GM18511 (cell line): ENCODE results near the gene MTG2.
"Not testable (repeated sequence)": the region's sequence is repeated elsewhere in the genome, so short reads cannot be mapped to it uniquely, and the experiment has no call there.

Experiments
- ATAC-seq: cut with Tn5 transposase; IDR thresholded peaks from one replicate; pipeline ENCODE4 v1.9.1; 2021; ENCODE audit warnings: mild to moderate bottlenecking, moderate library complexity; ENCODE audit not compliant: unreplicated experiment

MTG2 gene

GRCh38 chr20:62143957-62144825, 38.6 kb upstream of the MTG2 start:
- peak; percentile 39 for ATAC-seq

- no peak for ATAC-seq
Observed at GRCh38 chr20:62145688-62146018, 37.2 kb upstream of the MTG2 start.

- no peak for ATAC-seq
Observed at GRCh38 chr20:62146019-62146755, 36.6 kb upstream of the MTG2 start.

GRCh38 chr20:62147125-62147524, 35.7 kb upstream of the MTG2 start:
- no peak for ATAC-seq

- no peak for ATAC-seq
Observed at GRCh38 chr20:62147528-62147927, 35.3 kb upstream of the MTG2 start.

GRCh38 chr20:62148383-62148782, 34.4 kb upstream of the MTG2 start:
- not testable (repeated sequence) for ATAC-seq

- no peak for ATAC-seq
Observed at GRCh38 chr20:62148908-62149314, 33.9 kb upstream of the MTG2 start.

- no peak for ATAC-seq
Observed at GRCh38 chr20:62149532-62150309, 33.1 kb upstream of the MTG2 start.

GRCh38 chr20:62150310-62150575, 32.6 kb upstream of the MTG2 start:
- no peak for ATAC-seq

- ATAC-seq, result no peak
Observed at GRCh38 chr20:62151225-62151624, 31.6 kb upstream of the MTG2 start.

GRCh38 chr20:62151835-62152364, 30.9 kb upstream of the MTG2 start:
- no peak for ATAC-seq

- no peak for ATAC-seq
Observed at GRCh38 chr20:62155428-62156253, 27.2 kb upstream of the MTG2 start.

- no peak for ATAC-seq
Observed at GRCh38 chr20:62156254-62156556, 26.6 kb upstream of the MTG2 start.

GRCh38 chr20:62156592-62157386, 26.0 kb upstream of the MTG2 start:
- ATAC-seq, result peak; percentile 58

GRCh38 chr20:62157387-62158087, 25.3 kb upstream of the MTG2 start:
- no peak for ATAC-seq

- no peak for ATAC-seq
Observed at GRCh38 chr20:62158088-62158400, 24.8 kb upstream of the MTG2 start.

GRCh38 chr20:62158541-62158940, 24.3 kb upstream of the MTG2 start:
- ATAC-seq, result no peak

- no peak for ATAC-seq
Observed at GRCh38 chr20:62159052-62159451, 23.8 kb upstream of the MTG2 start.

GRCh38 chr20:62159839-62160238, 23.0 kb upstream of the MTG2 start:
- ATAC-seq, result no peak

- ATAC-seq, result no peak
Observed at GRCh38 chr20:62160253-62160652, 22.6 kb upstream of the MTG2 start.
